Retinal pigment epithelial cell (primary cell): ENCODE measurements around the gene BCAM.
A peak's percentile ranks its signal among the peaks of the same experiment; 100 is the strongest.
"Not testable (repeated sequence)": the region's sequence is repeated elsewhere in the genome, so short reads cannot be mapped to it uniquely, and the experiment has no call there.

Experiments
- DNase-seq: peaks from one replicate; pipeline ENCODE4 v3.0.0-alpha.2; 2010; ENCODE audit warnings: low read depth
- H3K4me3 ChIP-seq: 2 replicates; pipeline ENCODE4 v1.5.1; 2011; ENCODE audit warnings: mild to moderate bottlenecking, low read length, control low read depth, moderate library complexity
- CTCF ChIP-seq: conservative IDR thresholded peaks from 2 replicates; pipeline ENCODE4 v1.5.1; 2011; ENCODE audit warnings: low read depth, low read length, control low read depth, inconsistent platforms

BCAM gene

GRCh38 chr19:44808463-44809371 lies at the start of gene BCAM:
BCAM (plus strand) TSS chr19:44809103; CDS start chr19:44809125, 22 bp downstream.
- no peak for TF ChIP-seq CTCF
- H3K4me3 ChIP-seq: peak within 1 kb of the TSS; percentile 61
- no peak for DNase-seq

GRCh38 chr19:44762038-44762437 lies 46.9 kb upstream of the BCAM start:
- no peak for DNase-seq
- no peak for TF ChIP-seq CTCF
- no peak overlapping the region for H3K4me3 ChIP-seq

- H3K4me3 ChIP-seq: no peak overlapping the region
- no peak for DNase-seq
- no peak for TF ChIP-seq CTCF
These were observed 43.6 kb upstream of the BCAM start for GRCh38 chr19:44765033-44765948.

GRCh38 chr19:44765949-44766335 lies 43.0 kb upstream of the BCAM start:
- no peak for TF ChIP-seq CTCF
- DNase-seq: no peak
- H3K4me3 ChIP-seq: no peak overlapping the region

GRCh38 chr19:44767295-44768180 lies 41.4 kb upstream of the BCAM start:
- H3K4me3 ChIP-seq: no peak overlapping the region
- no peak for DNase-seq
- no peak for TF ChIP-seq CTCF

- peak; percentile 70 for TF ChIP-seq CTCF
- no peak overlapping the region for H3K4me3 ChIP-seq
- peak; percentile 85 for DNase-seq
These were observed 38.2 kb upstream of the BCAM start for GRCh38 chr19:44770550-44771257.

GRCh38 chr19:44772144-44772543 lies 36.8 kb upstream of the BCAM start:
- H3K4me3 ChIP-seq, DNase-seq: not testable (repeated sequence)
